GM21619 (cell line): Measurements from ENCODE around the gene TTC39A.
"Not testable (repeated sequence)": the region's sequence is repeated elsewhere in the genome, so short reads cannot be mapped to it uniquely, and the experiment has no call there.

ENCODE experiments used
- ATAC-seq: cut with Tn5 transposase; IDR thresholded peaks from one replicate; pipeline ENCODE4 v1.9.1; 2021; ENCODE audit not compliant: unreplicated experiment

TTC39A gene

GRCh38 chr1:51340380-51340779 is 10.0 kb upstream of the TTC39A start:
- no peak for ATAC-seq

GRCh38 chr1:51336711-51337110 is 6.3 kb upstream of the TTC39A start:
- ATAC-seq = no peak

- no peak for ATAC-seq
Measured at GRCh38 chr1:51336004-51336403, 5.6 kb upstream of the TTC39A start.

GRCh38 chr1:51331206-51332100 is 1.1 kb upstream of the TTC39A start:
- peak; percentile 62 for ATAC-seq

- ATAC-seq = no peak
Measured at GRCh38 chr1:51329443-51330325, 678 bp downstream of the TTC39A start.

GRCh38 chr1:51328926-51329325 is 1.4 kb downstream of the TTC39A start:
- ATAC-seq = no peak

- ATAC-seq = no peak
Measured at GRCh38 chr1:51328279-51328678, 2.1 kb downstream of the TTC39A start.

GRCh38 chr1:51327386-51327785 is 3.0 kb downstream of the TTC39A start:
- no peak for ATAC-seq

- no peak for ATAC-seq
Measured at GRCh38 chr1:51326839-51327238, 3.5 kb downstream of the TTC39A start.

GRCh38 chr1:51325878-51326755 is 4.2 kb downstream of the TTC39A start:
- ATAC-seq = no peak

GRCh38 chr1:51325391-51325790 is 5.0 kb downstream of the TTC39A start:
- ATAC-seq = no peak

GRCh38 chr1:51325011-51325385 is 5.4 kb downstream of the TTC39A start:
- not testable (repeated sequence) for ATAC-seq

- no peak for ATAC-seq
Measured at GRCh38 chr1:51324251-51325010, 5.9 kb downstream of the TTC39A start.

- no peak for ATAC-seq
Measured at GRCh38 chr1:51323778-51324177, 6.6 kb downstream of the TTC39A start.

- ATAC-seq = no peak
Measured at GRCh38 chr1:51322417-51323101, 7.8 kb downstream of the TTC39A start.

- ATAC-seq = no peak
Measured at GRCh38 chr1:51321924-51322280, 8.5 kb downstream of the TTC39A start.

GRCh38 chr1:51320967-51321923 is 9.1 kb downstream of the TTC39A start:
- ATAC-seq = no peak

GRCh38 chr1:51317798-51318197 is 12.6 kb downstream of the TTC39A start:
- no peak for ATAC-seq

GRCh38 chr1:51316846-51317120 is 13.6 kb downstream of the TTC39A start:
- ATAC-seq = no peak
